Measurements from ENCODE around the gene HESX1.

HESX1 gene

DNA sequence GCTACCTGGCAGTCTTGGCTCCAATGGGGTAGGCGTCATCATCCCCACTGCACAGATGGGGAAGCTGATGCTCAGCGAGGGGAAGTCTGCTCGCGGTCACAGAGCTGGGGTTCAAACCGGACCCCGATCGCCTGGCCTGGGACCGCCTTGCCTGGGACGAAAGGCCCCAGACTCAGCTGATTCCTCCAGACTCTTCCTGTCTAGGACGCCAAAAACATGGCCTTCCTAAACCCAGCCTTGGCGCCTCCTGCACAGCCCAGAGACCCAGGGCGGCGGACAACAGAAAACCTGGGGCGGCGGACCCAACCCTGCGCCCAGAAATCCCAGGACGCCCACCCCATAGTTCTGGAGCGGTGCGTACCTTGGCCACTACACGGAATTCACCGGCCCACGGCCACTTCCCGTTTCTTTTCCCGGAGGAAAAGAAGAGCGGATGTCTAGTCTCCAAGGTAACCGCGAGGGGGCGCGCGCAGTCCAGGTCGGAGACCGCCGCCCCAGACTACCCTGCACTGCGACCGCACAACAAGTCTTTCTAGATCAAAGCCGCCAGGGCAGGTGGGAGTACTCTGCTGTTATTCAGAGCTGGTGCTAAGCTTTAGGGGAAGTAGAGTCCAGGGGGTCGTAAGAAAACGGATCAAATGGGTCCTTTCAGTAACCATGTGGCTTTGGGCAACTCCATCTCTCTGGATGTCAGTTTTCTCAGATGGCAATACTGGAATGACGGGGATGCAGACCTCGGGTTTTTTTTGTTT lies 29.7 kb downstream of the HESX1 start:
- H3K4me3 ChIP-seq (replicated peaks in 1 of 2; ENCODE audit: low read depth in 2 of 2, low read length in 2 of 2), result peak overlapping the region; percentile 56 to 57
- DNase-seq (ENCODE audit: low read depth in 2 of 2), result peak; percentile 70 to 77
- TF ChIP-seq, protein P1, sequence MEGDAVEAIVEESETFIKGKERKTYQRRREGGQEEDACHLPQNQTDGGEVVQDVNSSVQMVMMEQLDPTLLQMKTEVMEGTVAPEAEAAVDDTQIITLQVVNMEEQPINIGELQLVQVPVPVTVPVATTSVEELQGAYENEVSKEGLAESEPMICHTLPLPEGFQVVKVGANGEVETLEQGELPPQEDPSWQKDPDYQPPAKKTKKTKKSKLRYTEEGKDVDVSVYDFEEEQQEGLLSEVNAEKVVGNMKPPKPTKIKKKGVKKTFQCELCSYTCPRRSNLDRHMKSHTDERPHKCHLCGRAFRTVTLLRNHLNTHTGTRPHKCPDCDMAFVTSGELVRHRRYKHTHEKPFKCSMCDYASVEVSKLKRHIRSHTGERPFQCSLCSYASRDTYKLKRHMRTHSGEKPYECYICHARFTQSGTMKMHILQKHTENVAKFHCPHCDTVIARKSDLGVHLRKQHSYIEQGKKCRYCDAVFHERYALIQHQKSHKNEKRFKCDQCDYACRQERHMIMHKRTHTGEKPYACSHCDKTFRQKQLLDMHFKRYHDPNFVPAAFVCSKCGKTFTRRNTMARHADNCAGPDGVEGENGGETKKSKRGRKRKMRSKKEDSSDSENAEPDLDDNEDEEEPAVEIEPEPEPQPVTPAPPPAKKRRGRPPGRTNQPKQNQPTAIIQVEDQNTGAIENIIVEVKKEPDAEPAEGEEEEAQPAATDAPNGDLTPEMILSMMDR (IDR thresholded peaks at IDR 0.05; ENCODE audit: low read depth, low read length), result peak; percentile 75

DNA sequence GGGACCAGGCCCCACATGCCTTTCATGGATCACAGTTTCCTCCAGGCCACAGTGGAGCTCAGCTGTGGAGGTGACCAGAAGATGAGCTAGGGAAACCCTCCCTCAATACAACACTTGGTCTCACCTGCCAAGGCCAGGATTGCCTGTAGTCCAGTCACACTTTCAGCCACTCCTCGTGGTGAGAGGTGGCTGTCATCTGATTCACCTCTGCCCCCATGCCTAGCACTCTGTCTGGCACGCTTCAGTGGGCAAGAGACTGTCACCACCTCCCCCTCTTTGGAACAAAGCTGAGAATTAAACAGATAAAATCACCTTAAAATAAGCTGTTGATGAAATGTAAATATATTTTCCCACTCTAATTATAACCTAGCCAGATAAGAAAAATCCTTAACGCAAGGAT lies 30.7 kb downstream of the HESX1 start:
- TF ChIP-seq, protein P1 (IDR thresholded peaks at IDR 0.05; ENCODE audit: low read depth, low read length), result no peak
- no peak for DNase-seq (ENCODE audit: low read depth in 2 of 2)
- no peak overlapping the region for H3K4me3 ChIP-seq (replicated peaks in 1 of 2; ENCODE audit: low read depth in 2 of 2, low read length in 2 of 2)

DNA sequence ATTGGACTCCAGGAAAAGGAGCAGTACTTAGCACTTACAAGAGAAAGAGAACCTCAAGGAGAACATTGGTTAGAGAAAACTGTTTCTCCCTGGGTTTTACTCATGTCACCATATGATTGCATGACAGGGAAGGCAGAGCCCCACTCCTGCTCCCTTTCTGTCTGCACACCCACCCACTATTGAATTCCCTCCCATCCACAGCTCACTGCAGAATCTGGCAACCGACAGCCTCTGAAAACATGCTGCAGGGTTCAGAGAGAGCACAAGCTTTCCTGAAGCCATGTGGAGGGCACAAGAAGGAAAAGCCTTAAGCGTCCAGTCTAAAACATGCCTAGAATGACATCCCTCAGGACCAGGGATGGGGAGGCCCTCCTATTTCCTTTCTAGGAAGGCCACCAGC lies 31.6 kb downstream of the HESX1 start:
- no peak overlapping the region for H3K4me3 ChIP-seq (replicated peaks in 1 of 2; ENCODE audit: low read depth in 2 of 2, low read length in 2 of 2)
- no peak for DNase-seq (ENCODE audit: low read depth in 2 of 2)
- TF ChIP-seq, protein P1 (IDR thresholded peaks at IDR 0.05; ENCODE audit: low read depth, low read length), result no peak

DNA sequence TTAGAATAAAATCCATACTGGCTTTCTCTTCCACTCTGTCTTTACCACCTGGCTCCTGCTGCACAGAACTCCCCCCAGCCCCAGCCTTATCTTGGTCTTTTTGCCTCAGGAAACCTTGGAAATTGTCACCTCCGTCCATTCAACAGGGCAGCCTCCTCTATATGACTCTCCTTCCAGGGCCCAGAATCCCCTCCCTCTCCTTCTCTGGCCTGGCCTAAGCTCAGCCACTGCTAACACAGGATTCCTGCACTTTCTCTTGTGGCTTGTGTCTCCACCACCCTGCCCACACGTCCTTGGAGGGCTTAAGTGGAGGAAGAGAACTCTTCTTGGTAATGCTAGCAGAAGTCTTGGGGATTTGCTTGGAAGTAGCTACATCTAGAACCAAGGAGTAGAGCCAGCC lies 33.1 kb downstream of the HESX1 start:
- no peak overlapping the region for H3K4me3 ChIP-seq (replicated peaks in 1 of 2; ENCODE audit: low read depth in 2 of 2, low read length in 2 of 2)
- TF ChIP-seq, protein P1 (IDR thresholded peaks at IDR 0.05; ENCODE audit: low read depth, low read length), result no peak
- DNase-seq (ENCODE audit: low read depth in 2 of 2), result no peak

DNA sequence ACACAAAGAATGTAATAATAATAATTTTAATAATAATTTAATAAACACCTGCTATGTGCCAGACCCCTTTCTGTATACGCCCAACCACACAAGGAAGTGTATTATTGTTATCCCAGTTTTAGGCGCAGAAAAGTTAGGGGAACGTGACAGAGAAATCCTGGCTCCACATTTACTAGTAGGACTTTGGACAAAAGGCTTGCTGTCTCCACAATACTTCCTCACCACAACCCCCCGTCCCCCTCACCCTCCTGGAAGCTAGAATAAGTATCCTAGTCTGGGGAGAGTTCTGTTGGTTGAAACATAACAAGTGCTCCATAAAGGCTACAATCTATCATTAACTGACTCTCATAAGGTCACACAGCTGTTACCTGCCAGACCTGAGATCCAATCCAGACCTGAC lies 34.1 kb downstream of the HESX1 start:
- TF ChIP-seq, protein P1 (IDR thresholded peaks at IDR 0.05; ENCODE audit: low read depth, low read length), result no peak
- DNase-seq (ENCODE audit: low read depth in 2 of 2), result no peak
- no peak overlapping the region for H3K4me3 ChIP-seq (replicated peaks in 1 of 2; ENCODE audit: low read depth in 2 of 2, low read length in 2 of 2)

DNA sequence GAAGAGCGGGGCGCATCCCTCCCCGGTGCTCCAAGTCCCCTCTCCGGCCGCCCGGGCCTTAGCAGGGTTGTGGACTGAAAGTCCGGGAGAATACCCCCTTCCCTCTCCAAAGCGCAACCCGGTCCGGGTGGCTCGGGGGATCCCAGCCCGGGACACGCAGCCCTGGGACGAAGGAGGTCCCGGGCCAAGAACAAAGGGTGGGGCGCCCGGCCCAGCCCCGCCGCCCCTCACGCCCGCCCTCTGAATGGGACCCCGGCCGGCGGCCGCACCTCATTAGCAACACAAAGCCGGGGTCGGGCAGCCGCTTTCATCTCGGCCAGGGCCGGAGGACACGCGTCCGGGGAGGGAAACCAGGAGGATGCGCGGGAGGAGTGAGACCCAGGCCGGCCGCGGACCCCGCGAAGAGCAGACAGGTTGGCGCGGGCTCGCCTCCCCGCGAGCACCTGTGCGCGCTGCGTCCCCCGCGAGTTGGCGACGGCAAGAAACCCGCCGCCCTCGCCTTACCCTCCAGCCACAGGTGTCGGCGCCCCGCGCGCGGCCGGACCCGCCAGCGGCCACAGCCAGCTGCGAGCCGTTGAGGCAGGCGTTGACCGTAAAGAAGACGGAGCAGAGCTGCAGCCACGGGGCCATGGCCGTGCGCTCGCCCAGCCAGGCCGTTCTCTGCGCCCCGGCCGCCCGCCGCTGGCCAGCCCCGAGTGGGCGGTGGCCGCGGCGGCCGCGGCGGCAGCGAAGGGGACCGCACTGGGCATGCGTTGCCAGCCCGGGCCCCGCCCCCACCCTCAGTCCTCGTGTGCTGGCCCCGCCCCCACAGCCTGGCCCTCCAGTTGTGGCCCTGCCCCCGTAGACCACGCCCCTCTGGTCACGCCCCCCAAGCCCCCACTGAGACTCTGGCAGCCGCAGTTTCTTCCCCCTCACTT lies 34.9 kb downstream of the HESX1 start, which contains the start of gene IL17RD:
Gene IL17RD, minus strand, starts transcription at position 697 of the 917 bp plus-strand sequence. Its CDS starts 67 bp downstream, at position 630.
- peak within 1 kb of the TSS; percentile 63 to 64 for H3K4me3 ChIP-seq (replicated peaks in 1 of 2; ENCODE audit: low read depth in 2 of 2, low read length in 2 of 2)
- TF ChIP-seq, protein P1 (IDR thresholded peaks at IDR 0.05; ENCODE audit: low read depth, low read length), result no peak
- peak; percentile 74 to 84 for DNase-seq (ENCODE audit: low read depth in 2 of 2)
